GM10248 (cell line): ENCODE data around the gene RFTN1.

ENCODE experiments used
- CTCF ChIA-PET: fragments of 300-600 bp; sonication (Branson Sonifier 250); formaldehyde crosslinking; extraction: SDS; loops from one replicate; lab custom pipeline; 2021; ENCODE audit warnings: antibody characterized with exemption; lab: Yijun Ruan, JAX
- POLR2A ChIA-PET: fragments of 350-650 bp; sonication (Branson Sonifier 250); formaldehyde crosslinking; extraction: SDS; loops from one replicate; lab custom pipeline; 2020; ENCODE audit warnings: antibody characterized with exemption; lab: Yijun Ruan, JAX
- DNase-seq: peaks from one replicate; pipeline ENCODE4 v3.0.0; 2012; ENCODE audit errors: extremely low spot score
- CTCF ChIP-seq: IDR thresholded peaks from 2 replicates; pipeline ENCODE4 v1.5.1; 2012; ENCODE audit warnings: mild to moderate bottlenecking, low read depth; ENCODE audit errors: extremely low read depth, missing control alignments, control extremely low read depth

The RFTN1 gene

DNA sequence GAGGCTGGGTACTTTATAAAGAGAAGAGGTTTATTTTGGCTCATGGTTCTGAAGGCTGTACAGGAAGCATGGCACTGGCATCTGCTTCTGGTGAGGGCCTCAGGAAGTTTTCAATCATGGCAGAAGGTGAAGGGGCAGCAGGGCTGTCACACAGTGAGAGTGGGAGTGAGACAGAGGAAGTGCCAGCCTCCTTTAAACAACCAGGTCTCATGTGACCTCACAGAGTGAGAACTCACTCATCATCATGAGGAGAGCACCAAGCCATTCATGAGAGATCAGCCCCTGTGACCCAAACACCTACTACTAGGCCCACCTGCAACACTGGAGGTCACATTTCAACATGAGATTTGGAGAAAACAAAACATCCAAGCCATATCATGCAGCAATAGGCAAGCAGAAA, 9.3 kb upstream of the RFTN1 start:
- ChIA-PET POLR2A (interaction anchor here (2.2 kb wide), 1 partner anchor 11 kb away, joined by 10 read pairs; no protein-coding TSS in a partner anchor), CTCF (interaction anchor here (1.1 to 7.3 kb wide), 6 partner anchors 9 to 149 kb away, joined by 3 to 40 read pairs (median 4); no protein-coding TSS in a partner anchor)
- no peak for TF ChIP-seq CTCF
- DNase-seq: no peak

DNA sequence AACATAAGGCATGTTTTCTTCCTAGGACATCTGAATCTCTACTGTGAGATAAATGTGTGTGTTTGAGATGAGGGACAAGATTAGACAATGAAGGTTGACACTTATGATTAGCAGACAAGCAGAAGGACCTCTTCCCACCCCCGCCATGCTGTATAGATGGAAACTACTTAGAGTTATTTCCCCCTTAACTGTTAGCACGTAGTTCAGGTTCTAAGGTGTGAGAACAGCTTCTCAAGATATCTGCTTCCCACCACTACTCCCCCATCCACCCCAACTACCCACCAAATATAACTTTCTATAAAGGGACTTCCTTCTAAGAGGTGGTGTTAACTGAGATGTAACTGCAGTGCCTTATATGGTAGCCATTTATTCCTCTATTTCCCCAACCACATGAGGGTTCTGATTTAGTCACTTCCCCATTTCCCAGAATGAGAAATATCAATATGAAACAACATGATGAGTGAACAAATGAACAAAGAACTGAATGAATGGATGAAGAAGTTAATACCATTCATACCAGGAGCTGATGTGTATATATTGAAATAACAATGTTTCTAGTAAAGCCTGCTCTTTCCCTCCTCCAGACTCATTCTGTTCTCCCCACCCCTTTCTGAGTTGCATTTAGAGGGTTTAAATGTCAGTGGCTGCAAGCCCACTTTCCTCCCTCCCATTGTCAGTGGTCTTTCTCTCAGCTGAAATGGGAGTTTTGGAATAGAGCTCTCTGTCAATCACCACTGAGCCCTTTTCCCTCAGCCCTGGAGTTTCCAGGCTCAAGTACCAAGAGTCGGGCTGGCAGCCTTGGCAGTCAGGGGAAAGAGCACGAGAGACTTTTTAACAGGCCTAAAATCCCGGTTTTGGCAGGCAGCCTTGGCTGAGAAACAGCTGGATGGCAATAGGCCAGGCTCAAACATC, 7.7 kb upstream of the RFTN1 start:
- peak; percentile 36 for DNase-seq
- TF ChIP-seq CTCF: no peak
- CTCF ChIA-PET: interaction anchor here (1.0 to 7.3 kb wide), 8 partner anchors 9 to 147 kb away, joined by 3 to 40 read pairs (median 4); no protein-coding TSS in a partner anchor
- POLR2A ChIA-PET: interaction anchor here (0.7 to 2.2 kb wide), 2 partner anchors 9 to 12 kb away, joined by 3 to 10 read pairs; no protein-coding TSS in a partner anchor

DNA sequence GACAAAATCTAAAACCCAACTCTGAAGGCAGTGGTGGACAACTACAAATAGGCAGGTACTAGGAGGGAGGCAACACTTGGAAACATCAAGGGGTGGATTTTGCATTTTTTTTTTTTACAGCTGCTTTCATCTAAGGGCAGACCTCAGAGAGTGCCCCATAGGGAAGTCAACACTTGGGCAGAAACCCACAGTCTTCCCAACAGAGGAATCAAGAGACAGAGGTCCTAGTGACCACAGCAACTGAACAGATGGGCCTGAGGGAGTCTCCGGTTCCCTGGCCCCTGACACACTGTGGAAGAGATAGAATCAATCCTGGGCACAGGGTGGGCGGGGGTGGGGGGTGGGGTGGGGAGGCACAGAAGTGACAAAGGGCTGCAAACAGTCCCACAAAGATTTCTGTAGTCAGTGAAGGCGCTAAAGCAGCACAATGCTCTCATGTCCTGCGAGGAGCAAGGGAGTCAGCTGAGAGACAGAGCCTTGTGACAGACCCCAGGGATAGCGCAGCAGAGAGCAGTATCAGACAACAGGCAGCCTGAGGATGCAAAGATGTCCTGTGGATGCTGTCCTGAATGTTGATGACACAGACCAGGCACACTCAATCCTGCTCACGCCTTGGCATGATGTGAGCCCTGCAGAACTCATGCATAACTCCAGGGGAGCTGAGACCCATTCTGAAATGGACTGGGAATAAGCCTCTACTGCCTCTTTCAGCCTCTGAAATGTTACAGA, 6.9 kb upstream of the RFTN1 start:
- DNase-seq: no peak
- ChIA-PET CTCF (interaction anchor here (1.2 to 1.7 kb wide), 3 partner anchors 9 to 30 kb away, joined by 3 to 8 read pairs (median 5); no protein-coding TSS in a partner anchor), POLR2A (interaction anchor here (0.5 to 2.2 kb wide), 2 partner anchors 8 to 268 kb away, joined by 6 to 10 read pairs; no protein-coding TSS in a partner anchor)
- TF ChIP-seq CTCF: no peak

GRCh38 chr3:16516695-16517481, 3.4 kb upstream of the RFTN1 start:
- ChIA-PET CTCF (interaction anchor here (0.7 to 3.5 kb wide), 18 partner anchors 9 to 252 kb away, joined by 3 to 27 read pairs (median 5); partner anchors contain the start of genes DPH3 and OXNAD1), POLR2A (interaction anchor here (0.5 to 1.7 kb wide), 13 partner anchors 12 to 367 kb away, joined by 3 to 7 read pairs (median 4); partner anchors contain the start of genes DPH3 and OXNAD1)
- TF ChIP-seq CTCF: no peak
- DNase-seq: no peak

DNA sequence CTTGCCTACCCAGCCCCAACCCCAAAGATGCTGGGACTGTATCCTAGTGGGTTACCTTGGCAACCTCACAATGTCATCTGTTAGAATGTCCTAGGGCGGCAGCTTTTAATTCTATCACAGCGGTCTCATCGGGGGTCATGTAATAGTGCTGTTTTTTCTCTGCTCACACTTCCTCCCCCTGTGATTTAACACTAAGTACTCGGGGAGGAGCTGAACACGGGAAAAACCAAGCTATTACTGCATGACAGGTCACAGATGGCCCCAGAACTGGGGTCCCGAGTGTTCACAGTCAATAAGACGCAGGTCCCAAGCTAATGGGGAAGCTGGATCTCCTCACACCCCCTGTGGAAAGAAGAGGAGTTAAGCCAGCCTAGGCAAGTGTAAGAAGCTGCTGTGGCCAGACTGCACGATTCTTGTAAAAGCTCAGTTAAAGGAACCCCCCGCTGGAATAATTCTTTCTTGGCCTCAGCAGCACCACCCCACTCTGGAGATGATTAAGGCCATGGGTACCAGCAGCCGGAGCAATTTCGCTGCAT, 2.5 kb upstream of the RFTN1 start:
- TF ChIP-seq CTCF: no peak

More for the DNA sequence above, 2.5 kb upstream of the RFTN1 start:
- peak; percentile 38 for DNase-seq
- CTCF ChIA-PET: interaction anchor here (0.7 to 3.5 kb wide), 18 partner anchors 8 to 251 kb away, joined by 3 to 27 read pairs (median 5); partner anchors contain the start of genes DPH3 and OXNAD1
- POLR2A ChIA-PET: interaction anchor here (0.9 to 1.7 kb wide), 12 partner anchors 12 to 714 kb away, joined by 3 to 7 read pairs (median 3); partner anchors contain the start of genes DPH3 and OXNAD1
